GM19328 (cell line): ENCODE data around the gene P2RY10.
"Not testable (repeated sequence)": the region's sequence is repeated elsewhere in the genome, so short reads cannot be mapped to it uniquely, and the experiment has no call there.

Experiments
- ATAC-seq: cut with Tn5 transposase; IDR thresholded peaks from one replicate; pipeline ENCODE4 v1.9.1; 2021; ENCODE audit warnings: mild to moderate bottlenecking, moderate library complexity; ENCODE audit not compliant: unreplicated experiment

Gene P2RY10

GRCh38 chrX:78945186-78945912, at the start of gene P2RY10:
TSS of gene P2RY10 (plus strand) at chrX:78945391. CDS start at chrX:78960521, 15,130 bp downstream.
- peak; percentile 71 for ATAC-seq

GRCh38 chrX:78922754-78923153, 22.4 kb upstream of the P2RY10 start:
- no peak for ATAC-seq

GRCh38 chrX:78923198-78924015, 21.8 kb upstream of the P2RY10 start:
- peak; percentile 78 for ATAC-seq

- ATAC-seq = no peak
Measured at GRCh38 chrX:78931814-78932213, 13.4 kb upstream of the P2RY10 start.

GRCh38 chrX:78934866-78935265, 10.3 kb upstream of the P2RY10 start:
- no peak for ATAC-seq

- ATAC-seq = no peak
Measured at GRCh38 chrX:78944351-78944750, 840 bp upstream of the P2RY10 start.

GRCh38 chrX:78946178-78946931, 1.2 kb downstream of the P2RY10 start:
- no peak for ATAC-seq

GRCh38 chrX:78950009-78950835, 5.0 kb downstream of the P2RY10 start:
- ATAC-seq = no peak

- ATAC-seq = no peak
Measured at GRCh38 chrX:78957049-78957767, 12.0 kb downstream of the P2RY10 start.

GRCh38 chrX:78957768-78958130, 12.6 kb downstream of the P2RY10 start:
- ATAC-seq = peak; percentile 66

GRCh38 chrX:78958419-78959116, 13.4 kb downstream of the P2RY10 start:
- ATAC-seq = no peak

GRCh38 chrX:78960888-78961287, 15.7 kb downstream of the P2RY10 start:
- no peak for ATAC-seq

- no peak for ATAC-seq
Measured at GRCh38 chrX:78964598-78964997, 19.4 kb downstream of the P2RY10 start.

GRCh38 chrX:78979789-78980464, 34.7 kb downstream of the P2RY10 start:
- ATAC-seq = peak; percentile 96

GRCh38 chrX:78989349-78989748, 44.2 kb downstream of the P2RY10 start:
- ATAC-seq = no peak

GRCh38 chrX:78997870-78998558, 52.8 kb downstream of the P2RY10 start:
- ATAC-seq = no peak

GRCh38 chrX:79007540-79007939, 62.3 kb downstream of the P2RY10 start:
- not testable (repeated sequence) for ATAC-seq
